ENCODE results near the gene IFIT1. TPM values are rescaled to one million over a fixed set of nuclear protein-coding genes. Genes with fewer than 3 reads are reported as not detected.

Gene IFIT1
- total RNA-seq, 1 donor from 2014 or later: 13.2 TPM

DNA sequence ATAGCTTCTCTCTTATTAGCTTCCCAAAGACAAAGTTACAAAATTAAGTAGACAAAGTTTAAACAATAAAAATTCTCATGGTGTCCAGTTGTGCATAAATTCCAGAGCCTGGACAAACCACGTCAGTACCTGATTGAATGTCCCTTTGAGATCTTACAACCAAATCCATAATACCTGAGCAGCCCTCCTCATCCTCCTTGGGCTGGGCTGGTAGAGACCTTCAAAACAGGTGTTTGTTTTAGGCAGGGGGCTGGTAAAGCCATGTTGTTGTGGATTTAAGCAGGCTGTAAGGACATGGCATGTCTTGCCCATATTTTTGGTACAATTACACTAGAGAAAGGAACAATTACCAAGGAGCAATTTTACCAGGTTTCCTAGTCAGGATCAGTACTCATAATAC, 24.0 kb downstream of the IFIT1 start:
- H4K20me1 ChIP-seq (ENCODE audit: low read depth): no peaks in the 10 kb centered on the region
- no peaks in the 10 kb centered on the region for H3K79me2 ChIP-seq (ENCODE audit: low read depth)
- TF ChIP-seq EZH2 (IDR thresholded peaks at IDR 0.05) (no peak), CTCF (IDR thresholded peaks at IDR 0.05) (no peak), EZH2phosphoT487 (IDR thresholded peaks at IDR 0.05) (no peak)
- Mint-ChIP-seq H3K36me3 (peaks cover 21% of the 10 kb centered on the region), H3K27me3 (ENCODE audit: insufficient read depth, low read depth) (no peaks in the 10 kb centered on the region), H3K27ac (no peak overlapping the region), H3K4me1 (peaks cover 12% of the 10 kb centered on the region), H3K4me3 (peak overlapping the region; percentile 98), H3K9me3 (peaks cover 7% of the 10 kb centered on the region)
- H3K4me3 ChIP-seq: no peak overlapping the region
- peaks cover 23% of the 10 kb centered on the region for H3K27me3 ChIP-seq
- H2AFZ ChIP-seq (replicated peaks): no peak overlapping the region
- no peak overlapping the region for H3K9ac ChIP-seq
- no peaks in the 10 kb centered on the region for H3K9me3 ChIP-seq (ENCODE audit: low read depth)
- H3K4me2 ChIP-seq: no peak overlapping the region
- peaks cover 4% of the 10 kb centered on the region for H3K4me1 ChIP-seq
- H3K27ac ChIP-seq: no peak overlapping the region
- no peaks in the 10 kb centered on the region for H3K36me3 ChIP-seq
- peaks cover 14% of the 10 kb centered on the region for H3F3A ChIP-seq (ENCODE audit: low read depth)
- DNase-seq (ENCODE audit: low spot score): no peak

DNA sequence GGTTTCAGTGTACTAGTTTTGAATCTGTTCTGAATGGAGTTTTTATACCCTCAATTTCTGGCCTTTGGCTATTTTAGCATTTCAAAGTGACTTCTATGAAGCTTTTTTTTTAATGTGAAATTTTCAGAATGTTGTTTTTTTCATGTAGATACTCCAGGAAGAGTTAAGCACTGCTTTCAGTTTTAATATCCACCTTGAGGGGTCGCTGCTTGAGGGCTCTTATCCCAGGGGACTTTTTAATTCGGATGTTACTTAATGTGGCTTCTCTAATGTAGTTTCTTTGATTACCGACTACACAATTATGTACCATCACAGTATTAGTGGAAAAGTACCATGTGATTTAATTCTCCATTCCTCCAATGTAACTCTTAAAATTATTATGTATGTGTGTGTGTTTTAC, 27.1 kb downstream of the IFIT1 start:
- no peak for DNase-seq (ENCODE audit: low spot score)
- TF ChIP-seq CTCF (IDR thresholded peaks at IDR 0.05) (peak; percentile 59), EZH2phosphoT487 (IDR thresholded peaks at IDR 0.05) (no peak)
- Histone ChIP-seq H3K4me1 (no peaks in the 10 kb centered on the region), H3K4me2 (no peak overlapping the region), H3K9ac (no peak overlapping the region), H3K79me2 (ENCODE audit: low read depth) (no peaks in the 10 kb centered on the region), H3K27ac (no peak overlapping the region), H3K27me3 (peaks cover 23% of the 10 kb centered on the region), H3F3A (ENCODE audit: low read depth) (peaks cover 11% of the 10 kb centered on the region), H3K36me3 (no peaks in the 10 kb centered on the region), H3K9me3 (ENCODE audit: low read depth) (no peaks in the 10 kb centered on the region), H4K20me1 (ENCODE audit: low read depth) (no peaks in the 10 kb centered on the region), H2AFZ (replicated peaks) (no peak overlapping the region), H3K4me3 (no peak overlapping the region)
- Mint-ChIP-seq H3K4me3 (no peak overlapping the region), H3K9me3 (peaks cover 2% of the 10 kb centered on the region), H3K27ac (no peak overlapping the region), H3K27me3 (ENCODE audit: insufficient read depth, low read depth) (no peaks in the 10 kb centered on the region), H3K36me3 (peaks cover 18% of the 10 kb centered on the region), H3K4me1 (peaks cover 7% of the 10 kb centered on the region)

DNA sequence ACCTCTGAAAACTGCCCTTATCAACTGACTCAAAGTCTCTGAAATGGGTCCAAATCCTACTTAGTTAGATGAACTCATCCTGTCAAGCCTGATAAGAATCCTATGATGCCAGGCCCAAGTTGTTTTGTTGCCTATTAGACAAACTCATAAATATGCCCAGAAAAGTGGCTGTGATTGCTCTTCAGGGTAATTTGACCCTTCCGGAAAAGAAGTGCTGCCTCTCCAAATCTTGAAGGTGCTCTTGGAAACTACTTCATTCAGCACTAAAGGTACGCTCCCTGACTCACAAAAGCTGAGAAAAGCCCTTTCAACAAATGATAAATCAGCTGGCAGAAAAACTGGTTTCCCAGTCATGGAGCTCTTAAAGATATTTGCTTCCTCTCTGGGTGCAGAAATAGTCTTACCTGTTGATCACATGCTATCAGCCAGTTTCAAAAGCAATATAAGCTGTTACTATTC, 28.6 kb downstream of the IFIT1 start:
- H3K4me3 ChIP-seq: no peak overlapping the region
- no peak overlapping the region for H3K27ac ChIP-seq
- Mint-ChIP-seq H3K27ac (no peak overlapping the region), H3K4me3 (no peak overlapping the region), H3K27me3 (ENCODE audit: insufficient read depth, low read depth) (no peaks in the 10 kb centered on the region), H3K9me3 (peaks cover 1% of the 10 kb centered on the region), H3K4me1 (peaks cover 2% of the 10 kb centered on the region), H3K36me3 (peaks cover 16% of the 10 kb centered on the region)
- TF ChIP-seq EZH2 (IDR thresholded peaks at IDR 0.05) (no peak), EZH2phosphoT487 (IDR thresholded peaks at IDR 0.05) (no peak), CTCF (IDR thresholded peaks at IDR 0.05) (no peak)
- no peak for DNase-seq (ENCODE audit: low spot score)
- H3K27me3 ChIP-seq: peaks cover 8% of the 10 kb centered on the region
- H3K4me1 ChIP-seq: no peaks in the 10 kb centered on the region
- no peaks in the 10 kb centered on the region for H3K9me3 ChIP-seq (ENCODE audit: low read depth)
- H4K20me1 ChIP-seq (ENCODE audit: low read depth): no peaks in the 10 kb centered on the region
- H3K4me2 ChIP-seq: no peak overlapping the region
- no peak overlapping the region for H2AFZ ChIP-seq (replicated peaks)
- H3K36me3 ChIP-seq: no peaks in the 10 kb centered on the region
- no peaks in the 10 kb centered on the region for H3K79me2 ChIP-seq (ENCODE audit: low read depth)
- H3F3A ChIP-seq (ENCODE audit: low read depth): no peaks in the 10 kb centered on the region
- H3K9ac ChIP-seq: no peak overlapping the region

Data from neural progenitor cell (in vitro differentiated cells).